Ovary (tissue), 3 donors: ENCODE measurements around the gene TMEM100.

Source experiments
- EP300 ChIP-seq: sonication (generic); formaldehyde crosslinking; IDR thresholded peaks from one replicate; pipeline ENCODE4 v1.6.1; 2017; ENCODE audit warnings: antibody characterized with exemption
- POLR2A ChIP-seq: fragments of 450-650 bp; IDR thresholded peaks from one replicate; pipeline ENCODE4 v1.6.1; 2017; ENCODE audit warnings: antibody characterized with exemption, mild to moderate bottlenecking, moderate library complexity
- TF ChIP-seq, protein P1 (sequence below), 3 donors: fragments of 450-650 bp in 2 of 3; fragments of 200-600 bp in 1 of 3; IDR thresholded peaks; one replicate each; pipeline versions ENCODE4 v1.5.1 to v1.8.0; 2016 to 2022; ENCODE audit warnings: antibody characterized with exemption in 3 of 3, mild to moderate bottlenecking in 1 of 3
- donor health status: DM: no; HTN: no; CAD: no.

DNA sequence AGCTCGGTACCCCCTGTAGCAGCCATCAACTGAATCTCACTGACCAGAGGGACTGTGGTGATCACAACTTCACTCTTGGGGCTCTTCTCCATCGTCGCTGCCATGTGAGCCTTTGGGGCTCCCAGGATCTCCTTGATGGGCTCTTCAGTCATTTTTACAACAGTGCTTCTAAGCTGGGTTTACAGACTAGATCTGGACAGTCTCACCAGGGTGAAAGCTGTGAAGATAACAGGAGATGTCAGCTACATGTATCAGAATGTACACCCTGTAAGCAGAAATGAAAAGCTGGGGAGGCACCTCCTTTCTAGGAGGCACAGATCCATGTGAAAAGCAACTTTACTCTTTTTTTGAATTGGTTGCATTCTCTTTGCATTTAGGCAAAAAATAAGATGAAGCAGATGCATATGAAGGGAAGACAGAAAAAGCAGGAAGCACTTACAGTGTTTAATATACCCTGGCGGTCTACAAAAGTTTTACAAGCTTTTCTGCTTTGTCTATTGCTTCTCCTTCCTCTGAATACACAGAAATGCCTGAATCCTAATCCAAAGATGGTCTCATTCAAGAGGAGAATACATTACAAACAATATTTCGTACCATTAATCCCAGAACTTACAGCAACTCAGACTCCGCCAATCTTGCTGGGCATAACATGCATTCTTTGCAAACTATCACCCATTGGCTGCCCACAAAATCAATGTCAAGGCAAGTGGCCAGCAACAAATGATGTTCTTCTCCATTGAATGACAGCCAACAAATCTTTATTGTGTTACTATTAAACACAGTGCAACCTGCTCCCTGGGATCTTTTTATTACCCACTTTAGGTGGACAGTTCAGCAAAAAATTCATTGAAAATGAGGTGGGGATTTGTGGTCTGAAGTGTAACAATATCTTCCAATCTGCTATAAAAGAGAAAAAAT is 1.5 kb downstream of the TMEM100 start:
- TF ChIP-seq, protein P1, sequence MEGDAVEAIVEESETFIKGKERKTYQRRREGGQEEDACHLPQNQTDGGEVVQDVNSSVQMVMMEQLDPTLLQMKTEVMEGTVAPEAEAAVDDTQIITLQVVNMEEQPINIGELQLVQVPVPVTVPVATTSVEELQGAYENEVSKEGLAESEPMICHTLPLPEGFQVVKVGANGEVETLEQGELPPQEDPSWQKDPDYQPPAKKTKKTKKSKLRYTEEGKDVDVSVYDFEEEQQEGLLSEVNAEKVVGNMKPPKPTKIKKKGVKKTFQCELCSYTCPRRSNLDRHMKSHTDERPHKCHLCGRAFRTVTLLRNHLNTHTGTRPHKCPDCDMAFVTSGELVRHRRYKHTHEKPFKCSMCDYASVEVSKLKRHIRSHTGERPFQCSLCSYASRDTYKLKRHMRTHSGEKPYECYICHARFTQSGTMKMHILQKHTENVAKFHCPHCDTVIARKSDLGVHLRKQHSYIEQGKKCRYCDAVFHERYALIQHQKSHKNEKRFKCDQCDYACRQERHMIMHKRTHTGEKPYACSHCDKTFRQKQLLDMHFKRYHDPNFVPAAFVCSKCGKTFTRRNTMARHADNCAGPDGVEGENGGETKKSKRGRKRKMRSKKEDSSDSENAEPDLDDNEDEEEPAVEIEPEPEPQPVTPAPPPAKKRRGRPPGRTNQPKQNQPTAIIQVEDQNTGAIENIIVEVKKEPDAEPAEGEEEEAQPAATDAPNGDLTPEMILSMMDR (IDR thresholded peaks at IDR 0.05), result no peak
- TF ChIP-seq EP300 (no peak), POLR2A (no peak)
